ENCODE data around the gene MYZAP.

- TF ChIP-seq, protein P1, sequence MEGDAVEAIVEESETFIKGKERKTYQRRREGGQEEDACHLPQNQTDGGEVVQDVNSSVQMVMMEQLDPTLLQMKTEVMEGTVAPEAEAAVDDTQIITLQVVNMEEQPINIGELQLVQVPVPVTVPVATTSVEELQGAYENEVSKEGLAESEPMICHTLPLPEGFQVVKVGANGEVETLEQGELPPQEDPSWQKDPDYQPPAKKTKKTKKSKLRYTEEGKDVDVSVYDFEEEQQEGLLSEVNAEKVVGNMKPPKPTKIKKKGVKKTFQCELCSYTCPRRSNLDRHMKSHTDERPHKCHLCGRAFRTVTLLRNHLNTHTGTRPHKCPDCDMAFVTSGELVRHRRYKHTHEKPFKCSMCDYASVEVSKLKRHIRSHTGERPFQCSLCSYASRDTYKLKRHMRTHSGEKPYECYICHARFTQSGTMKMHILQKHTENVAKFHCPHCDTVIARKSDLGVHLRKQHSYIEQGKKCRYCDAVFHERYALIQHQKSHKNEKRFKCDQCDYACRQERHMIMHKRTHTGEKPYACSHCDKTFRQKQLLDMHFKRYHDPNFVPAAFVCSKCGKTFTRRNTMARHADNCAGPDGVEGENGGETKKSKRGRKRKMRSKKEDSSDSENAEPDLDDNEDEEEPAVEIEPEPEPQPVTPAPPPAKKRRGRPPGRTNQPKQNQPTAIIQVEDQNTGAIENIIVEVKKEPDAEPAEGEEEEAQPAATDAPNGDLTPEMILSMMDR (IDR thresholded peaks at IDR 0.05) = no peak
- no peak for TF ChIP-seq POLR2AphosphoS5 (IDR thresholded peaks at IDR 0.05)
Measured at GRCh38 chr15:57575363-57575762, 16.3 kb upstream of the MYZAP start.
